HG02870 (cell line): ENCODE data around the gene TUBG2.
A peak's percentile ranks its signal among the peaks of the same experiment; 100 is the strongest.
"Not testable (repeated sequence)": the region's sequence is repeated elsewhere in the genome, so short reads cannot be mapped to it uniquely, and the experiment has no call there.

Experiments used
- ATAC-seq: cut with Tn5 transposase; IDR thresholded peaks from one replicate; pipeline ENCODE4 v1.9.1; 2021; ENCODE audit warnings: mild to moderate bottlenecking, moderate library complexity; ENCODE audit not compliant: unreplicated experiment

The TUBG2 gene

GRCh38 chr17:42659079-42659931 is at the start of gene TUBG2:
TUBG2 (plus strand) TSS chr17:42659284; CDS start chr17:42659504, 220 bp downstream.
- no peak for ATAC-seq

GRCh38 chr17:42609814-42610801 is 49.0 kb upstream of the TUBG2 start:
- ATAC-seq, result not testable (repeated sequence)

GRCh38 chr17:42612013-42612412 is 47.1 kb upstream of the TUBG2 start:
- ATAC-seq, result no peak

GRCh38 chr17:42613699-42614295 is 45.3 kb upstream of the TUBG2 start:
- ATAC-seq, result no peak

GRCh38 chr17:42617956-42618431 is 41.1 kb upstream of the TUBG2 start:
- ATAC-seq, result no peak

GRCh38 chr17:42618442-42619150 is 40.5 kb upstream of the TUBG2 start:
- ATAC-seq, result peak; percentile 72

- ATAC-seq, result not testable (repeated sequence)
These were observed 37.1 kb upstream of the TUBG2 start for GRCh38 chr17:42621987-42622386.

GRCh38 chr17:42623271-42623670 is 35.8 kb upstream of the TUBG2 start:
- no peak for ATAC-seq

- ATAC-seq, result no peak
These were observed 35.1 kb upstream of the TUBG2 start for GRCh38 chr17:42623732-42624596.

GRCh38 chr17:42627032-42627764 is 31.9 kb upstream of the TUBG2 start:
- ATAC-seq, result not testable (repeated sequence)

GRCh38 chr17:42629411-42630009 is 29.6 kb upstream of the TUBG2 start:
- no peak for ATAC-seq

- no peak for ATAC-seq
These were observed 26.1 kb upstream of the TUBG2 start for GRCh38 chr17:42632949-42633444.

GRCh38 chr17:42639525-42640113 is 19.5 kb upstream of the TUBG2 start:
- no peak for ATAC-seq

- ATAC-seq, result no peak
These were observed 19.0 kb upstream of the TUBG2 start for GRCh38 chr17:42640121-42640520.

- ATAC-seq, result no peak
These were observed 16.7 kb upstream of the TUBG2 start for GRCh38 chr17:42642336-42642735.

- no peak for ATAC-seq
These were observed 11.3 kb upstream of the TUBG2 start for GRCh38 chr17:42647778-42648177.

GRCh38 chr17:42651392-42651791 is 7.7 kb upstream of the TUBG2 start:
- no peak for ATAC-seq
